HL-60 (cell line): ENCODE results near the gene PARVB.

Source experiments
- DNase-seq, 2 experiments: peaks; one replicate each; pipeline ENCODE4 v3.0.0-alpha.2; 2010 to 2020; ENCODE audit warnings: low read depth in 1 of 2, low spot score in 1 of 2
- H3K27ac ChIP-seq: fragments of 250-450 bp; sonication (Bioruptor Pico); replicated peaks from 2 replicates; pipeline ENCODE4 v1.5.1; 2020; ENCODE audit warnings: mild to moderate bottlenecking, moderate library complexity
- H3K27me3 ChIP-seq: fragments of 250-450 bp; sonication (Bioruptor Pico); 2 replicates; pipeline ENCODE4 v1.5.1; 2021; ENCODE audit warnings: mild to moderate bottlenecking, moderate library complexity; ENCODE audit not compliant: insufficient read depth, poor library complexity, severe bottlenecking
- H3K4me3 ChIP-seq: replicated peaks from 2 replicates; pipeline ENCODE4 v1.5.1; 2011; ENCODE audit warnings: mild to moderate bottlenecking, control low read depth, low read length; ENCODE audit not compliant: insufficient read depth
- GABPA ChIP-seq: IDR thresholded peaks from 2 replicates; pipeline ENCODE4 v1.6.1; 2012; ENCODE audit warnings: low read depth
- POLR2AphosphoS5 ChIP-seq: IDR thresholded peaks from 2 replicates; pipeline ENCODE4 v1.6.1; 2012; ENCODE audit warnings: low read depth
- SPI1 ChIP-seq: IDR thresholded peaks from 2 replicates; pipeline ENCODE4 v1.6.1; 2012; ENCODE audit warnings: low read depth, mild to moderate bottlenecking, borderline replicate concordance
- TF ChIP-seq, protein P1 (sequence below): IDR thresholded peaks from one replicate; pipeline ENCODE4 v1.5.1; 2011; ENCODE audit warnings: low read length, control low read depth, inconsistent platforms; ENCODE audit not compliant: insufficient read depth
- TF ChIP-seq, protein P2 (sequence below): IDR thresholded peaks from 2 replicates; pipeline ENCODE4 v1.6.1; 2012; ENCODE audit warnings: low read depth; ENCODE audit not compliant: insufficient replicate concordance

Gene PARVB

DNA sequence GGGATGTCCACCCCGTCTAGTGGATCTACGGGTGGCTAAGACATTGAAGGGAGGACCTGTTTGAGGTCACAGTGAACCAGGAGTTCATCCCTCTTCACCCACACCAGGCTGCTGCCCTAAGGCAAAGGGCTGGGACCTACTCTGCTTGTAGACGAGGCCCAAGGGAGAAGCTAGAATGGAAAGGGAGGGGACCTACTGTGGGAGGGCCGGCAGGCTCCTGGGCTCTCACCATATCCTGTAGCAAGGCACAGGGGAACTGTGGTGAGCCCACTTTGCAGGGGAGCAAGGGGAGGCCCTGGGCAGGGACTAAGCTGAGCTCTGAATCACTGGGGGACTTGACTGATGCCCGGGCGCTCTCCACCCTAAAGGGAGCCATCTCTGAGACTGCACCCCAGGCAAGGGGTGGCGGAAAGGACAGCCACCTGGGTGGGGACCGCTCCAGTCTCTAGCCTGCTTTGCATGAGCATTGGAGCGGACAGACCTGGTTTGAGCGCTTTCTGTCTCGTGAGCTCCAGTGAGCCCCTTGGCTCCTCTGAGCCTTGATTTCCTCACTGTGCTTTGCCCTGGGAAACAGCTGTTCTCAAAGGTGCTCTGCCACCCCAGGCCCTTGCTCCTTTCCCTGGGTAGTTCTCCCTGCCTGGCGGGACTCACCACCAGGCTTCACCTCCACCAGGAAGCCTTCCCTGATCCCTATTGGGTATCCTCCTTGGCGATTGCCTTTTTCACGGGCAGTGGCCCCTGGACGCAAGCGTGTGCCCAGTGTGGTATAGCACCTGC is 180.8 kb downstream of the PARVB start:
- H3K27me3 ChIP-seq, result no peaks in the 10 kb centered on the region
- H3K27ac ChIP-seq, result no peak overlapping the region
- no peak overlapping the region for H3K4me3 ChIP-seq
- no peak for TF ChIP-seq GABPA
- TF ChIP-seq, protein P1, sequence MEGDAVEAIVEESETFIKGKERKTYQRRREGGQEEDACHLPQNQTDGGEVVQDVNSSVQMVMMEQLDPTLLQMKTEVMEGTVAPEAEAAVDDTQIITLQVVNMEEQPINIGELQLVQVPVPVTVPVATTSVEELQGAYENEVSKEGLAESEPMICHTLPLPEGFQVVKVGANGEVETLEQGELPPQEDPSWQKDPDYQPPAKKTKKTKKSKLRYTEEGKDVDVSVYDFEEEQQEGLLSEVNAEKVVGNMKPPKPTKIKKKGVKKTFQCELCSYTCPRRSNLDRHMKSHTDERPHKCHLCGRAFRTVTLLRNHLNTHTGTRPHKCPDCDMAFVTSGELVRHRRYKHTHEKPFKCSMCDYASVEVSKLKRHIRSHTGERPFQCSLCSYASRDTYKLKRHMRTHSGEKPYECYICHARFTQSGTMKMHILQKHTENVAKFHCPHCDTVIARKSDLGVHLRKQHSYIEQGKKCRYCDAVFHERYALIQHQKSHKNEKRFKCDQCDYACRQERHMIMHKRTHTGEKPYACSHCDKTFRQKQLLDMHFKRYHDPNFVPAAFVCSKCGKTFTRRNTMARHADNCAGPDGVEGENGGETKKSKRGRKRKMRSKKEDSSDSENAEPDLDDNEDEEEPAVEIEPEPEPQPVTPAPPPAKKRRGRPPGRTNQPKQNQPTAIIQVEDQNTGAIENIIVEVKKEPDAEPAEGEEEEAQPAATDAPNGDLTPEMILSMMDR, result no peak
- no peak for TF ChIP-seq SPI1
- no peak for TF ChIP-seq POLR2AphosphoS5
- TF ChIP-seq, protein P2, sequence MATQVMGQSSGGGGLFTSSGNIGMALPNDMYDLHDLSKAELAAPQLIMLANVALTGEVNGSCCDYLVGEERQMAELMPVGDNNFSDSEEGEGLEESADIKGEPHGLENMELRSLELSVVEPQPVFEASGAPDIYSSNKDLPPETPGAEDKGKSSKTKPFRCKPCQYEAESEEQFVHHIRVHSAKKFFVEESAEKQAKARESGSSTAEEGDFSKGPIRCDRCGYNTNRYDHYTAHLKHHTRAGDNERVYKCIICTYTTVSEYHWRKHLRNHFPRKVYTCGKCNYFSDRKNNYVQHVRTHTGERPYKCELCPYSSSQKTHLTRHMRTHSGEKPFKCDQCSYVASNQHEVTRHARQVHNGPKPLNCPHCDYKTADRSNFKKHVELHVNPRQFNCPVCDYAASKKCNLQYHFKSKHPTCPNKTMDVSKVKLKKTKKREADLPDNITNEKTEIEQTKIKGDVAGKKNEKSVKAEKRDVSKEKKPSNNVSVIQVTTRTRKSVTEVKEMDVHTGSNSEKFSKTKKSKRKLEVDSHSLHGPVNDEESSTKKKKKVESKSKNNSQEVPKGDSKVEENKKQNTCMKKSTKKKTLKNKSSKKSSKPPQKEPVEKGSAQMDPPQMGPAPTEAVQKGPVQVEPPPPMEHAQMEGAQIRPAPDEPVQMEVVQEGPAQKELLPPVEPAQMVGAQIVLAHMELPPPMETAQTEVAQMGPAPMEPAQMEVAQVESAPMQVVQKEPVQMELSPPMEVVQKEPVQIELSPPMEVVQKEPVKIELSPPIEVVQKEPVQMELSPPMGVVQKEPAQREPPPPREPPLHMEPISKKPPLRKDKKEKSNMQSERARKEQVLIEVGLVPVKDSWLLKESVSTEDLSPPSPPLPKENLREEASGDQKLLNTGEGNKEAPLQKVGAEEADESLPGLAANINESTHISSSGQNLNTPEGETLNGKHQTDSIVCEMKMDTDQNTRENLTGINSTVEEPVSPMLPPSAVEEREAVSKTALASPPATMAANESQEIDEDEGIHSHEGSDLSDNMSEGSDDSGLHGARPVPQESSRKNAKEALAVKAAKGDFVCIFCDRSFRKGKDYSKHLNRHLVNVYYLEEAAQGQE, result no peak
- DNase-seq, result no peak

DNA sequence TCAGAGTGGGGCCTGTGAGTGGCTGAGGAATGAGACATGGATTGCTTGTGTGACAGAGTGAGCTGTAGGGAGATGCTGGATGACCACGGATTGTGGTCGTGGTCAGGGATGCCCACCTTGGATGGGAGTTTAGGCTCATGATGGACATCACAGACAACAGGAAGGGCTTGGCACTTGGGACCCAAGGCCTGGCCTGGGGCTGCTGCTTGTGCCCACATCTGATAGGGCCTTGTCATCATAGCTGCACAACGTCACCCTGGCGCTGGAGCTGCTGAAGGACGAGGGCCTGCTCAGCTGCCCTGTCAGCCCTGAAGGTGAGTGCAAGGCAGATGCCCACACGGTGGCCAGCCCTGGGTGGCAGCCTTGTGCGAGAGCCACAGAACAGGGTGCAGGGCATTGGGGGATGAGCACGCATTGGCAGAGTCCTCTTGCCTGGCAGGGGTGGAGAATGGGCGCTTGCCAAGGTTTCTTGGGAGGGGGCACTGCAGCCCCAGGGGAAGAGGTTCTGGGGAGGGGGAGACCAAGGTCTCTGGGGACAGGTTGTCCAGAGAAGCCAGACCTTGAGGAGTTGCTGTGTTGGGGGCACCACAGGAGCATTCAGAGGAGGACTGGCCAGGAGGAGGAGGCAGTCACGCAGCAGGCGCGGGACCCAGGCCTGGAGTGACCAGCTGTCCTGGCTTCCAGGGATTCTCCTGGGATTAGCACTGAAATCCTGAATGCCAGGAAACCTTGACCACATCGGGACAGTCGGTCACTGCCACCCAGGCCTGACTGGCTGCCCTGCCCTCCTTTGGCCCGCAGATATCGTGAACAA is 181.6 kb downstream of the PARVB start:
- no peak overlapping the region for H3K4me3 ChIP-seq
- no peak for DNase-seq
- no peak overlapping the region for H3K27ac ChIP-seq
- TF ChIP-seq POLR2AphosphoS5 (no peak), SPI1 (no peak), GABPA (no peak)
- TF ChIP-seq, protein P2, result no peak
- TF ChIP-seq, protein P1, result no peak
- no peaks in the 10 kb centered on the region for H3K27me3 ChIP-seq

DNA sequence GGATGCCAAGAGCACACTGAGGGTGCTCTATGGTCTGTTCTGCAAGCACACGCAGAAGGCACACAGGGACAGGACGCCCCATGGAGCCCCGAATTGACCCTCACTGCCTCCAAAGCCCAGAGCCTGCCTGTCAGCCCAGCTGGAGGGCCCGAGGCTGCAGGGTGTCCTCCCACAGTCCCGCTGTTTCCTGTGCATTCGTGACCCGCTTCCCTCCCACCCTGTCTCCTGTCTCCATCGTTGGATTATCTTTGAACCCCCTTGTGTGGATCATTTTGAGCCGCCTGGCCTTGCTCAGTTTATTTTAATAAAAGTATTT is 182.2 kb downstream of the PARVB start:
- DNase-seq, result no peak
- TF ChIP-seq SPI1 (no peak), POLR2AphosphoS5 (no peak), GABPA (no peak)
- TF ChIP-seq, protein P1, result no peak
- TF ChIP-seq, protein P2, result no peak
- H3K27ac ChIP-seq, result no peak overlapping the region
- H3K4me3 ChIP-seq, result no peak overlapping the region
- H3K27me3 ChIP-seq, result no peaks in the 10 kb centered on the region
